Activated naive CD4-positive, alpha-beta T cell treated with anti-CD3 and anti-CD28 coated beads, Interleukin-2, amount 50 U/mL, for 24 hours (primary cell): ENCODE data around the gene KCTD20.

Experiments used
- H3K27ac Mint-ChIP-seq: one replicate; pipeline ENCODE4 v1.8.0; 2021; ENCODE audit warnings: mild to moderate bottlenecking, mixed read lengths
- H3K27me3 Mint-ChIP-seq: one replicate; pipeline ENCODE4 v1.8.0; 2021; ENCODE audit warnings: mixed read lengths
- H3K36me3 Mint-ChIP-seq: one replicate; pipeline ENCODE4 v1.8.0; 2021; ENCODE audit warnings: mixed read lengths
- H3K4me1 Mint-ChIP-seq: one replicate; pipeline ENCODE4 v1.8.0; 2021; ENCODE audit warnings: mixed read lengths
- H3K4me3 Mint-ChIP-seq: one replicate; pipeline ENCODE4 v1.8.0; 2021; ENCODE audit warnings: mild to moderate bottlenecking, mixed read lengths
- H3K9me3 Mint-ChIP-seq: one replicate; pipeline ENCODE4 v1.8.0; 2021; ENCODE audit warnings: mixed read lengths

Gene KCTD20

DNA sequence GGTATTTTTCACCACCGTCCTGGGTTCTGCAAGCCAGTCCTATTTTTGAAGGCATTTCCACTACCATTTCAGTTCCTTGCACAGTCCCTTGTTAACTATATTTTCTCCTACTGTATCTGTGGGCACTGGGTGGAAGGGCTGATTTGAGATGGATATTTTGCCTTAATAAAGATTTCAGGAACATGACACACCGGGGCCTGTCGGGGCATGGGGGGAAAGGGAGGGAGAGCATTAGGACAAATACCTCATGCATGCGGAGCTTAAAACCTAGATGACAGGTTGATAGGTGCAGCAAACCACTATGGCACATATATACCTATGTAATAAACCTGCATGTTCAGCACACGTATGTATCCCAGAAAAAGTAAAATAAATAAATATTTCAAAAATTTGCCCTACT is 82.1 kb downstream of the KCTD20 start:
- Mint-ChIP-seq H3K9me3 (no peaks in the 10 kb centered on the region), H3K4me1 (peaks cover 59% of the 10 kb centered on the region), H3K4me3 (no peak overlapping the region), H3K36me3 (peaks cover 26% of the 10 kb centered on the region), H3K27ac (peak overlapping the region; percentile 47), H3K27me3 (no peaks in the 10 kb centered on the region)

DNA sequence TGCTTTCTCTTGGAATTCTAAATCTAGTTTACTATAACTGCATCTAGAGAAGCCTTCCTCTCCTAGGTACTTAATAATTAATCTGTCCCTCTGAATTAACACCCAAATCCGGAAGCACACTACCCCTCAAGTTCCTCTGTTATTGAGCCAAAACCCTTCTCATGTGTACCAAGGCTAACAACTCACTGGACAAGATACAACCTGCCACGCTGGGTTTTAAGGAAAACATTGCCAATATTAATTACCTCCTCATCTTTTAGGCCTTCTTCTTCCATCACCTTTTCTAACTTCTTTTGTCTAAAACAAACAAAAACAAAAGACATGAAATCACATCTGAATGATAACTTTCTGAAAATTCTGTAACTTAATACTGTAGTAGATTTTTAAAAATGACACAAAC is 82.5 kb downstream of the KCTD20 start:
- peak overlapping the region; percentile 89 for H3K27ac Mint-ChIP-seq

DNA sequence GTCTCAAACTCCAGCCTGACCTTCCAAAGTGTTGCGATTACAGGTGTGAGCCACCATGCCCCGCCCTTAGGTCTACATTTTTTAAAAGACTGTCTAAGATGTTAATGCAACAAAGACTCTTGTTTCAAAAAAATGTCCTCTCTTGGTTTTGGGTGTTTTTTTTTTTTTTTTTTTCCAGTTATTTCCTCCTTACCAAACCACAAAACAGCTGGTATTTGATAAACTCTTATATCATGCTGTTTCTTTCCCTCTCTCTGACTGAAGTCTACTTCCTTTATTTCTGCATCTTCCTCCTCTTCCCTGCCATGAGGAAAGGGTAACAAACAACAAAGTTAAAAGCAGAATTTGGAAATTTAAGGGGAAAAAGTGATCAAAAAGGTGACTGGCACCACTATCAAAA is 83.3 kb downstream of the KCTD20 start:
- Mint-ChIP-seq H3K27ac (no peak overlapping the region), H3K4me3 (no peak overlapping the region), H3K9me3 (no peaks in the 10 kb centered on the region), H3K27me3 (no peaks in the 10 kb centered on the region), H3K4me1 (peaks cover 54% of the 10 kb centered on the region), H3K36me3 (peaks cover 19% of the 10 kb centered on the region)

More for the DNA sequence above, 82.5 kb downstream of the KCTD20 start:
- H3K4me1 Mint-ChIP-seq = peaks cover 54% of the 10 kb centered on the region
- no peak overlapping the region for H3K4me3 Mint-ChIP-seq
- H3K9me3 Mint-ChIP-seq = no peaks in the 10 kb centered on the region
- H3K36me3 Mint-ChIP-seq = peaks cover 21% of the 10 kb centered on the region
- no peaks in the 10 kb centered on the region for H3K27me3 Mint-ChIP-seq

DNA sequence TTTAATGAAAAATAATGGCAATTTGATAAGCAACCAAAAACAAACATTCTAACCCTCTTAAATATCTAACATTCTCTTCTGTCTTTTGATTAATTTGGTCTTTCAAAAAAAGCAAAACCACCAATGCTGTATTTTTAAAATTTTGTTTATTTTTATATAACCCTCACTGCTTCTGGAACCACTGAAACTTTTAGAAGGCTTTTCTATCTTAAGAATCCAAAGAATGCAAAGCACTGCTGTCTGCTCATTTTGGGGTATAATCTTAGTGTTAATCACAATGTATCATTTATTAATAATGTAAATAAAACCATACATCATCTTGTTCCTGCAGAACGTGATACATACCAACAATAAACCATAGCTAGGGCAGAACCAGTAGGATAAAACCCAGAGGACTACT is 90.5 kb downstream of the KCTD20 start:
- Mint-ChIP-seq H3K9me3 (no peaks in the 10 kb centered on the region), H3K4me3 (no peak overlapping the region), H3K27me3 (no peaks in the 10 kb centered on the region), H3K4me1 (peaks cover 82% of the 10 kb centered on the region), H3K36me3 (peaks cover 24% of the 10 kb centered on the region), H3K27ac (no peak overlapping the region)

DNA sequence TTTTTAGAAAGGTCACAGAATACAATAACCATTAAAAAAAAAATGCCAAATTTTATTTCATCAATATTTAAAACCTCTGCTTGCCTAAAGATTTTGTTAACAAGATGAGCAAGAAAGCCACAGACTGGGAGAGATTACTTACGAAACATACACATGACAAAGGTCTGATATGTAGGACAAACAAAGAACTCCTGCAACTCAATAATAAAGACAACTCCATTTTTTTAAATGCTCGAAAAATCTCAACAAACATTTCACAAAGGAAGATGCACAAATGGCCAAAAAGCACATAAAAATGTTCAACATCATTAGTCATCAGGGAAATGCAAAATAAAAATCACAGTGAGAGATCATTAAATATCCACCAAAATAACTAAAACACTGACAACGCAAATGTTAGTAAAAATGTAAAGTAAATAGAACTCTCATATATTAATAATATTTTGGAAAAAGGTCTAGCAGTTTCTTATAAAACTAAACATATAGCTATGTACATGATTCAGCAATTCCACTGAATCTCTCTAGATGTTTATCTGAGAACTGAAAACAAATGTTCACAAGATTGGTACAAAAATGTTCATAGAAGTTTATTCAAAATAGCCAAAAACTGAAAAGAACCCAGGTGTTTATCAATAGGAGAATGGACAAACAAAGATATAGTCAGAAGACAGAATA is 94.2 kb downstream of the KCTD20 start:
- peak overlapping the region; percentile 63 for H3K27ac Mint-ChIP-seq
- H3K36me3 Mint-ChIP-seq = peaks cover 24% of the 10 kb centered on the region
- H3K9me3 Mint-ChIP-seq = no peaks in the 10 kb centered on the region
- H3K4me3 Mint-ChIP-seq = no peak overlapping the region
- no peaks in the 10 kb centered on the region for H3K27me3 Mint-ChIP-seq
- peaks cover 81% of the 10 kb centered on the region for H3K4me1 Mint-ChIP-seq

DNA sequence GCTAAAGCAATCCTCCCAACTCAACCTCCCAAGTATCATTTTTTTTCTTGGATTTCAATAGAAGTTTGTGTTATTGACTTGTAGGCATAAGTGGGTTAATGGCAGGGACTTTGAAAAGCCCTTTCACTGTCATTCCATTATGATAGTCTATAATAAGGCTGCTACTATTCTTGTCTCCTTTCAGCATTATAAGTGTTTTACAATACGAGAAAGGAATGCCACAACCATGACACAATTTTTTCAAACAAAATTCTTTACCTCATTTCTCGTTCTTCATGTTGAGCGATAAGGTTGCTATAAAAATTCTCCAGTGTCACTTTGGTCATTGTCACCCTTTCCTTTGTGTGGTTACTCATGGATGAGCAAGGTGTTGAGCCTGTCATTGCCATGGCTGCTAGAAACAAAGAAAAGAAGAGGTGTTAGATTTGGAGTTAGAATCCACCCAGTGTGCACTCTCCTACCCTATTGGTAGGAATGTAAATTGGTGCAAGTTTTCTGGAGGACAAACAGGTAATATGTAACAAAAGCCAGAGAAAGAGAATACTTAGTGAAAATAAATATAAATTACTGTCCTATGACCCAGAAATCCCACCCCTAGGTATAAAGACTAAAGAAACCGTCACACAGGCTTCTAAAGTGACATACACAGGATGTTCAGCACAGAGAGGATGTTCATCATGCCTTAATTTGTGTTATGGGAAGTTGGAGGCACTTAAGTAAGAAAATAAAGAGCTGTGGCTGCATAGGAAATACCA is 97.2 kb downstream of the KCTD20 start:
- Mint-ChIP-seq H3K4me1 (peaks cover 72% of the 10 kb centered on the region), H3K36me3 (peaks cover 19% of the 10 kb centered on the region), H3K4me3 (peak overlapping the region; percentile 63), H3K27ac (peak overlapping the region; percentile 86), H3K9me3 (no peaks in the 10 kb centered on the region), H3K27me3 (no peaks in the 10 kb centered on the region)
